K562 (cell line): ENCODE measurements around the gene RCOR1. TPM values are rescaled to one million over a fixed set of nuclear protein-coding genes. Genes with fewer than 3 reads are reported as not detected.

Experiments used
- ATAC-seq: fragments of 200-7000 bp; cut with Tn5 transposase; 3 replicates; pipeline ENCODE4 v1.9.1; 2020; ENCODE audit warnings: moderate library complexity
- BruUV-seq: library from RNA; stranded (reverse); fragments of 400-500 nt; replicated peaks from 2 replicates; lab custom pipeline; 2021; lab: Mats Ljungman, UMichigan
- CTCF ChIA-PET: fragments of 300-600 bp; formaldehyde crosslinking; extraction: SDS; loops from one replicate; lab custom pipeline; 2021; ENCODE audit warnings: low intra/inter-chr PET ratio; lab: Yijun Ruan, JAX
- POLR2A ChIA-PET: fragments of 300-600, 350-650 bp; sonication (Branson Sonifier 250); formaldehyde crosslinking; extraction: SDS; loops from one replicate; lab custom pipeline; 2021; ENCODE audit warnings: antibody characterized with exemption, inconsistent platforms; lab: Yijun Ruan, JAX
- DNase-seq, 4 experiments: peaks; one replicate each; pipeline versions ENCODE4 v3.0.0 to v3.0.0-alpha.2; 2011 to 2018; ENCODE audit warnings: low spot score in 3 of 4, mixed read lengths in 3 of 4; ENCODE audit errors: extremely low read depth in 1 of 4
- FAIRE-seq: peaks from 2 replicates; lab custom pipeline; 2011; peaks lifted over from hg19 to GRCh38; lab: Jason Lieb, UNC
- H2AFZ ChIP-seq: 2 replicates; pipeline ENCODE4 v1.6.0; 2011; ENCODE audit warnings: low read depth, low read length, control low read depth, inconsistent platforms
- H3K27ac ChIP-seq: fragments of 200-600 bp; 3 replicates; pipeline ENCODE4 v1.8.0; 2011; ENCODE audit warnings: low read depth, mild to moderate bottlenecking, control low read depth, inconsistent platforms, low read length, moderate library complexity, mixed read lengths; ENCODE audit errors: extremely low read depth
- H3K27me3 ChIP-seq, 2 experiments: fragments of 300-600 bp in 1 of 2; 2 replicates in 1 of 2; 3 replicates in 1 of 2; pipeline versions ENCODE4 v1.6.0 to v1.8.0; 2011; ENCODE audit warnings: inconsistent platforms in 2 of 2, low read length in 2 of 2, mild to moderate bottlenecking in 1 of 2, mixed read lengths in 1 of 2, moderate library complexity in 1 of 2; ENCODE audit not compliant: control insufficient read depth in 2 of 2, insufficient read depth in 2 of 2
- H3K36me3 ChIP-seq: fragments of 300-600 bp; 3 replicates; pipeline ENCODE4 v1.8.0; 2011; ENCODE audit warnings: mild to moderate bottlenecking, low read length, inconsistent platforms; ENCODE audit not compliant: control insufficient read depth, insufficient read depth
- H3K4me1 ChIP-seq, 2 experiments: fragments of 200-600 bp in 1 of 2; replicated peaks in 1 of 2; 2 replicates in 1 of 2; 3 replicates in 1 of 2; pipeline versions ENCODE4 v1.5.1 to v1.8.0; 2011; ENCODE audit warnings: inconsistent platforms in 2 of 2, low read length in 2 of 2, mild to moderate bottlenecking in 1 of 2, mixed read lengths in 1 of 2, moderate library complexity in 1 of 2; ENCODE audit not compliant: control insufficient read depth in 2 of 2, insufficient read depth in 2 of 2
- H3K4me2 ChIP-seq: 2 replicates; pipeline ENCODE4 v1.6.1; 2011; ENCODE audit warnings: low read length, control low read depth, inconsistent platforms, mixed read lengths; ENCODE audit not compliant: insufficient read depth
- H3K4me3 ChIP-seq: fragments of 200-600 bp; sonication (generic), shearing (Covaris generic); 2 replicates; pipeline ENCODE4 v1.5.1; 2016; ENCODE audit warnings: control low read depth, inconsistent platforms
- H3K79me2 ChIP-seq: fragments of 200-600 bp; 3 replicates; pipeline ENCODE4 v1.8.0; 2011; ENCODE audit warnings: low read length, inconsistent platforms; ENCODE audit not compliant: control insufficient read depth, insufficient read depth
- H3K9ac ChIP-seq, 2 experiments: 2 replicates each; pipeline versions ENCODE4 v1.6.0 to v1.6.1; 2011; ENCODE audit warnings: low read depth in 2 of 2, low read length in 2 of 2, control low read depth in 1 of 2, inconsistent platforms in 1 of 2, mild to moderate bottlenecking in 1 of 2, mixed read lengths in 1 of 2; ENCODE audit not compliant: insufficient read depth in 1 of 2
- H3K9me1 ChIP-seq: one replicate; pipeline ENCODE4 v1.6.0; 2011; ENCODE audit warnings: inconsistent platforms, mild to moderate bottlenecking, low read length, moderate library complexity; ENCODE audit not compliant: control insufficient read depth, insufficient read depth
- H3K9me3 ChIP-seq: replicated peaks from 2 replicates; pipeline ENCODE4 v1.5.1; 2011; ENCODE audit warnings: low read depth, low read length, inconsistent platforms; ENCODE audit not compliant: control insufficient read depth, insufficient read depth
- H4K20me1 ChIP-seq: replicated peaks from 2 replicates; pipeline ENCODE4 v1.6.1; 2011; ENCODE audit warnings: low read length, inconsistent platforms, mixed read lengths; ENCODE audit not compliant: control insufficient read depth, insufficient read depth
- CTCF ChIP-seq, 3 experiments: IDR thresholded peaks in 2 of 3; conservative IDR thresholded peaks in 1 of 3; 2 replicates each; pipeline ENCODE4 v1.5.1; 2011 to 2012; ENCODE audit warnings: low read length in 3 of 3, mild to moderate bottlenecking in 3 of 3, control low read depth in 2 of 3, improper control_type of control experiment in 1 of 3, inconsistent platforms in 1 of 3, low read depth in 1 of 3, mixed read lengths in 1 of 3, moderate library complexity in 1 of 3; ENCODE audit not compliant: insufficient read depth in 2 of 3
- MCM7 ChIP-seq, 2 experiments: fragments of 450-650 bp; IDR thresholded peaks; 2 replicates each; pipeline ENCODE4 v1.6.1; 2016 to 2018
- NR0B1 ChIP-seq: fragments of 450-650 bp; IDR thresholded peaks from one replicate; pipeline ENCODE4 v1.6.1; 2018; ENCODE audit warnings: mild to moderate bottlenecking, moderate library complexity; ENCODE audit not compliant: partially characterized antibody
- PTBP1 ChIP-seq: fragments of 200-400 bp; formaldehyde crosslinking; IDR thresholded peaks from 2 replicates; pipeline ENCODE4 v1.6.1; 2017; ENCODE audit warnings: low read depth, low read length
- RCOR1 ChIP-seq, 2 experiments: IDR thresholded peaks; 2 replicates each; pipeline ENCODE4 v1.6.1; 2012; ENCODE audit warnings: low read depth in 2 of 2, low read length in 2 of 2, borderline replicate concordance in 1 of 2, improper control_type of control experiment in 1 of 2
- ZBTB8A ChIP-seq: fragments of 450-650 bp; IDR thresholded peaks from 2 replicates; pipeline ENCODE4 v1.6.1; 2018; ENCODE audit warnings: mild to moderate bottlenecking, moderate library complexity; ENCODE audit not compliant: partially characterized antibody
- ZNF253 ChIP-seq: fragments of 250-450 bp; sonication (Bioruptor Pico); conservative IDR thresholded peaks from 2 replicates; pipeline ENCODE4 v1.6.1; 2021; ENCODE audit warnings: mild to moderate bottlenecking
- WGBS: fragments of 100-300 bp; shearing (Covaris generic); methylation state at CpG from one replicate; pipeline ENCODE4 v1.1.6; 2016; ENCODE audit warnings: low coverage, mixed read lengths; ENCODE audit not compliant: insufficient coverage; ENCODE audit errors: missing lambda C conversion rate; 5-methylcytosine and 5-hydroxymethylcytosine counted together
- in situ Hi-C: fragments of 300-500 bp; cut with MboI; formaldehyde crosslinking; loops from 4 replicates; pipeline ENCODE4 v1.15.0; 2018; ENCODE audit warnings: inconsistent platforms, mixed read lengths
- intact Hi-C: fragments of 100-400 bp; cut with micrococcal nuclease; formaldehyde crosslinking; loops from 2 replicates; pipeline ENCODE4 v1.14.2; 2022
- polyA plus RNA-seq, 8 experiments: library from polyadenylated mRNA; depleted of rRNA in 4 of 8; stranded (reverse) in 5 of 8; unstranded in 3 of 8; fragments of >200 nt; fragmentation: Nextera tagmentation in 2 of 8; fragmentation: Illumina TruSeq in 1 of 8; extraction: Ambion mirVana in 2 of 8; extraction: Trizol in 1 of 8; gene quantifications; 2 replicates each; pipeline versions ENCODE4 v1.2.1 to v1.2.3, GENCODE V29; 2011 to 2014; ENCODE audit warnings: inconsistent platforms in 1 of 8, missing spikeins in 1 of 8
- total RNA-seq, 7 experiments: library from RNA; depleted of rRNA in 6 of 7; stranded (reverse); fragments of >200 nt in 6 of 7; fragmentation: Illumina TruSeq in 2 of 7; extraction: Trizol in 2 of 7; gene quantifications; 2 replicates each; pipeline versions ENCODE4 v1.2.1 to v1.2.3, GENCODE V29; 2011 to 2021; ENCODE audit warnings: low replicate concordance in 1 of 7

RCOR1 gene
- total and polyA plus RNA-seq, 9 of the 15 experiments (the other 6 are each of a cell fraction or from before 2014, with no cell fraction given): 8.5 to 47.9 (median 20.9) TPM

- ChIA-PET CTCF (no interaction called here), POLR2A (interaction anchor here (0.7 kb wide), 2 partner anchors 22 to 352 kb away, joined by 3 to 4 read pairs; no protein-coding TSS in a partner anchor)
Observed at GRCh38 chr14:102548616-102549240, 43.7 kb upstream of the RCOR1 start.

More at GRCh38 chr14:102548616-102549240, 43.7 kb upstream of the RCOR1 start:
- Histone ChIP-seq H3K4me3 (no peak overlapping the region), H3K27me3 (no peaks in the 10 kb centered on the region), H3K9me1 (no peaks in the 10 kb centered on the region), H3K36me3 (peaks cover 4% of the 10 kb centered on the region; the same call in 1 of the 3 replicates), H3K4me2 (no peak overlapping the region), H3K9ac (no peak overlapping the region; a peak in 1 of 4 replicates), H2AFZ (0 out of 2 replicates have a peak overlapping the region, but pooled peaks have one; percentile 16), H3K79me2 (peaks cover 17% of the 10 kb centered on the region), H3K9me3 (no peaks in the 10 kb centered on the region), H4K20me1 (no peaks in the 10 kb centered on the region), H3K27ac (peak overlapping the region; percentile 15; the same call in 1 of the 3 replicates), H3K4me1 (peaks cover 24 to 35% of the 10 kb centered on the region in 2 experiments)
- intact Hi-C loops: no loop called here
- no peak for FAIRE-seq
- WGBS: 30% methylated on average over 3 of the region's 3 CpGs
- TF ChIP-seq MCM7 (IDR thresholded peaks at IDR 0.05) (no peak), NR0B1 (no peak), CTCF (IDR thresholded peaks at IDR 0.05 in 2 of 3, conservative IDR thresholded peaks at IDR 0.05 in 1 of 3; ENCODE audit: insufficient read depth in 2 of 3, low read depth in 1 of 3, low read length in 3 of 3) (no peak), ZNF253 (CRISPR knock-in tag) (no peak), PTBP1 (no peak), ZBTB8A (no peak), RCOR1 (IDR thresholded peaks at IDR 0.05; ENCODE audit: borderline replicate concordance in 1 of 2, low read depth in 2 of 2, low read length in 2 of 2) (no peak)
- BruUV-seq: no TSS peak
- DNase-seq: no peak
- in situ Hi-C loops: no loop called here
- ATAC-seq: no peak
